Epithelial cell of proximal tubule (primary cell): ENCODE data around the gene SIAH3. TPM values are rescaled to one million over a fixed set of nuclear protein-coding genes. Genes with fewer than 3 reads are reported as not detected.

ENCODE experiments used
- DNase-seq: peaks from one replicate; pipeline ENCODE4 v3.0.0-alpha.2; 2011; ENCODE audit warnings: low read depth
- H3K4me3 ChIP-seq: 2 replicates; pipeline ENCODE4 v1.5.1; 2011; ENCODE audit warnings: low read depth, mild to moderate bottlenecking, low read length
- total RNA-seq: library from RNA; depleted of rRNA; stranded (reverse); fragments of >200 nt; gene quantifications from 2 replicates; pipeline ENCODE4 v1.2.3, GENCODE V29; 2015
- TF ChIP-seq, protein P1 (sequence below): conservative IDR thresholded peaks from 2 replicates; pipeline ENCODE4 v1.5.1; 2012; ENCODE audit warnings: low read depth, mild to moderate bottlenecking, low read length

The SIAH3 gene
- total RNA-seq, 1 donor from 2014 or later = 0.23 TPM

GRCh38 chr13:45786293-45786920 is 65.1 kb downstream of the SIAH3 start:
- no peak for DNase-seq
- no peak overlapping the region for H3K4me3 ChIP-seq
- TF ChIP-seq, protein P1, sequence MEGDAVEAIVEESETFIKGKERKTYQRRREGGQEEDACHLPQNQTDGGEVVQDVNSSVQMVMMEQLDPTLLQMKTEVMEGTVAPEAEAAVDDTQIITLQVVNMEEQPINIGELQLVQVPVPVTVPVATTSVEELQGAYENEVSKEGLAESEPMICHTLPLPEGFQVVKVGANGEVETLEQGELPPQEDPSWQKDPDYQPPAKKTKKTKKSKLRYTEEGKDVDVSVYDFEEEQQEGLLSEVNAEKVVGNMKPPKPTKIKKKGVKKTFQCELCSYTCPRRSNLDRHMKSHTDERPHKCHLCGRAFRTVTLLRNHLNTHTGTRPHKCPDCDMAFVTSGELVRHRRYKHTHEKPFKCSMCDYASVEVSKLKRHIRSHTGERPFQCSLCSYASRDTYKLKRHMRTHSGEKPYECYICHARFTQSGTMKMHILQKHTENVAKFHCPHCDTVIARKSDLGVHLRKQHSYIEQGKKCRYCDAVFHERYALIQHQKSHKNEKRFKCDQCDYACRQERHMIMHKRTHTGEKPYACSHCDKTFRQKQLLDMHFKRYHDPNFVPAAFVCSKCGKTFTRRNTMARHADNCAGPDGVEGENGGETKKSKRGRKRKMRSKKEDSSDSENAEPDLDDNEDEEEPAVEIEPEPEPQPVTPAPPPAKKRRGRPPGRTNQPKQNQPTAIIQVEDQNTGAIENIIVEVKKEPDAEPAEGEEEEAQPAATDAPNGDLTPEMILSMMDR = no peak

DNA sequence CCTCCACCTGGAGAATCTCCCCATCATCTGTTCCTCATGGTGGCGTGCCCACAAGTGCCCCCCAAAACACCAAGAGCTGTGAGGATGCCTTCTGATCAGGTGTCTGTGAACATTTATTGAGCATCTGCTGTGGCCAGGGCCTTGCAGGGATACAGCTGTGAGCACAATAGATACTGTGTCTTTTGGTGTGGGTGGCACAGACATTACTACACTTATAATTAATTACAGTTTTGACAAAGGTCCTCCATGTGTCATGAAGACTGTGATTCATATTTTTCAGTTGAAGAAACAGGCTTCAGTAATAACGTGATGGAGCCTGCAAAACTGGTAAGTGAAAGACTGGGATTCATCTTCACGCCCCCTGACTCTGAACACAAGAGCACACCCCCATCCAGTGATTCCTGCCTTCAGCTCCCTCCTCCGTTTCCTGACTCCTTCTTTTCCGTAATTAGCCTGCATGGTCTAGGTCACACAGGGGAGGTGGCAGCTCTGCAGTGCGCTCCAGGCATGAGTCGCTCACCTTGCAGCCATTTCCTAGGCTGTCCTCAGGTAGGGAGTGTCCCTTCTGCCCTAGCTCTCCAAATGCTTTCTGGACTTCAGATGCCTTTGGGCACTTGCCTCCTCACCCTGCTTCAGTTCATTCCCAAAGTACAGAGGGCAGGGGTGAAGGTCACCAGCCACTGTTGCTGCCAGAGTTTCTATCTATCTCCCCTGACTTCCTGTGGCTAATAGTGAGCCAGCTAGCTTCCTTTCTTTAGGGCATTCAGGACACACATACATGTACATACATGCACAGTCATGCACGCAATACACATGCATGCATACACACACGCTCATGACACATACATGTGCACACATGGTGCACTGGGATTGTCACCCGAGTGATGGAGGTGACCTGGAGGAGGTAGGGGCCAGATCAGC is 66.5 kb downstream of the SIAH3 start:
- no peak overlapping the region for H3K4me3 ChIP-seq
- DNase-seq = no peak
- TF ChIP-seq, protein P1 = no peak

GRCh38 chr13:45783346-45784043 is 68.1 kb downstream of the SIAH3 start:
- TF ChIP-seq, protein P1 = no peak
- DNase-seq = no peak
- no peak overlapping the region for H3K4me3 ChIP-seq

- DNase-seq = no peak
- TF ChIP-seq, protein P1 = no peak
- H3K4me3 ChIP-seq = no peak overlapping the region
Observed at GRCh38 chr13:45782327-45783045, 69.1 kb downstream of the SIAH3 start.

DNA sequence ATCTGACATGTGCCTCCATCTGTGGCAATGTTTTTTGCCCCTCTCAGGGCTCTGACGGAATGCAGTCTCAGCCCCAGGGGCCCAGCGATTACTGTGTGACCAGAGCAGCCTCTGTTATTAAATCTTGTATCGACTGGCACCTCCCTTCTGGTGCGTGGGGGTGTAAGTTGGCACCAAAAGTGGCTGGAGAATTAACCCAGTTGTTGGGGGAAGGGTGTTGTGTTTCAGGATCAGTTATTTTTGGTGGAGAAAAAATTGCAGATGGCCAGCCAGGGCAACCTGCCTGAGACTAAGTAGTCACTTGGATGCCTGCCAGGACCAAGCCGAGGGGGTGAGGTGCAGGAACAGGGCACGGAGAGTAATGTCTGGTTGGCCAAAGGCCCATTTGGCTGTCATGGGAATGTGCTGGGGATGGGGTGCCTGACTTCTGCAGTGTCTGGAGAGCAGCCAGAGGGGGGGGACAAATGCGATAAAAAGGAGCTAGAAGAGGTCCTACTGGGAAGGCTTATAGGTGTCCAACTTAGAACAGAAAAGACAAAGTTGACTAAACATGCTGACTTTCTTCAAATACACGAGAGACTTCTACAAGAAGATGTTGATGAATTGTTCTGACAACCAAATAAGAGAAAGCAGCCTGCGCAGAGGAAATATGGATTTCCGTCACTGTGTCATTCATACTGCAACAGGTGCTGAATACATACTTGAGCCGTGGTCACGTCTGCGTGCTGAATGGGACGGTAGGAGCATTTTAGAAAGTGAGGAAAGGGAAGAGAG is 69.8 kb downstream of the SIAH3 start:
- TF ChIP-seq, protein P1 = no peak
- H3K4me3 ChIP-seq = no peak overlapping the region
- DNase-seq = no peak

DNA sequence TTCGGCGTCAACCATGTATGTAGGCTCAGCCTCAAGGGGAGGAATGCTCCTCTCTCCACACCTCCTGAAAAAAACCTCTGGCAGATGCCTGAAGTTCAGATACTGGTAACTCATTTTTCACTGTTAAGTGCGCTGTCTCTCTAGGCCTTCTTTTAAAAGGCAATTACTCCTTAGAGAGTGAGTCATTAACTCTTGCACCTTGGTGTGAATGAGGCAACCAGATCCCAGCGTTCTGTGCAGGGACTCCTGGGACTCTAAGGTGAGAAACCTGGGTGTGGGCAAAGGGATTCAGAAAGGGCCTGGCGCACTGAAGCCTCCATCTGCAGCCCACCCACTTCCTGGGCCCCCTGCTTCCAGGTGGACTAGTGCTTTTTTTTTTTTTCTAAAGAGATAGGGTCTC is 71.7 kb downstream of the SIAH3 start:
- no peak overlapping the region for H3K4me3 ChIP-seq
- DNase-seq = no peak
- TF ChIP-seq, protein P1 = no peak
